Measurements from ENCODE around the gene DHX15. TPM values are rescaled to one million over a fixed set of nuclear protein-coding genes. Genes with fewer than 3 reads are reported as not detected.

The DHX15 gene
- total and polyA plus RNA-seq, 10 of the 15 experiments (the other 5 are each of a cell fraction or from before 2014, with no cell fraction given) = 166 to 269 (median 184) TPM

DNA sequence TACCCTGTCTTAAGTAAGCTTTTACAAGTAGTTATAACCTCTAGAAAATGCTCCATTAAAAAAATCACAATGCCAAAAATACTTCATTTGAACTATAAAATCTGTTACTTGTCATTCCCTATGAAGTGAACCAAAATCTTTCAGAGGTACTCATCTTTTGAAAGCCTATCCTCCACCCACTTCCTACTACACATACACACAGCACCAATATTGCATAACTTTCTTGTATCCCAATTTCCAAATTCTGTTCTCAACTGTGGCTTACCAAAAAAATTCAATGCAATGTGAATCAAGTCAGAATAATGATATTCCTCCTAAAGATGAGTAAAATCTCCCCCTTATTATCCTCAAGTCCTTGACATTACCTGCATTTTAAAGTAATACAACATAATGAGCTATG is 15.9 kb downstream of the DHX15 start:
- ChIA-PET CTCF (interaction anchor here (0.7 to 5.2 kb wide), 6 partner anchors 8 to 17 kb away, joined by 3 to 26 read pairs (median 3); no protein-coding TSS in a partner anchor), SMC1A (ENCODE audit: uncharacterized antibody, unreplicated experiment) (interaction anchor here (1.3 to 2.8 kb wide), 3 partner anchors 9 to 30 kb away, joined by 4 to 23 read pairs (median 6); no protein-coding TSS in a partner anchor), RAD21 (ENCODE audit: unreplicated experiment) (interaction anchor here (1.1 to 1.2 kb wide), 3 partner anchors 8 to 24 kb away, joined by 3 to 6 read pairs (median 4); partner anchors contain the start of gene DHX15), POLR2A (interaction anchor here (0.5 to 2.7 kb wide), 3 partner anchors 11 to 626 kb away, joined by 3 to 7 read pairs (median 5); no protein-coding TSS in a partner anchor)
- Histone ChIP-seq H3K79me2 (ENCODE audit: control insufficient read depth, insufficient read depth, low read length) (peaks cover 91% of the 10 kb centered on the region), H3K4me2 (ENCODE audit: control insufficient read depth, insufficient read depth) (no peak overlapping the region), H3K4me1 (ENCODE audit: control insufficient read depth, insufficient read depth, low read length) (peaks cover 3% of the 10 kb centered on the region), H3K9ac (ENCODE audit: control insufficient read depth, insufficient read depth, low read length) (no peak overlapping the region), H3K4me3 (no peak overlapping the region), H3K27me3 (replicated peaks in 1 of 2; ENCODE audit: control insufficient read depth in 2 of 2, insufficient read depth in 2 of 2, low read length in 1 of 2) (no peaks in the 10 kb centered on the region), H3K27ac (ENCODE audit: control insufficient read depth, insufficient read depth) (no peak overlapping the region), H3K9me3 (replicated peaks; ENCODE audit: control insufficient read depth, insufficient read depth, low read length) (no peaks in the 10 kb centered on the region; the same call in 1 of the 3 replicates), H2AFZ (ENCODE audit: control insufficient read depth, low read depth, low read length) (no peak overlapping the region), H4K20me1 (ENCODE audit: control insufficient read depth, insufficient read depth) (peaks cover 13% of the 10 kb centered on the region), H3K36me3 (ENCODE audit: control insufficient read depth in 2 of 2, insufficient read depth in 2 of 2, low read length in 1 of 2) (peaks cover 2 to 25% of the 10 kb centered on the region in 2 experiments)
- no peak for DNase-seq (ENCODE audit: low read depth, low spot score)
- in situ Hi-C loops (cut with MboI) (loop anchor here (25.0 kb wide), 1 partner anchor 819 kb away; the partner anchor contains the start of gene ANAPC4), intact Hi-C loops (cut with micrococcal nuclease; ENCODE audit: unreplicated experiment) (no loop called here)
- TF ChIP-seq, protein P1, sequence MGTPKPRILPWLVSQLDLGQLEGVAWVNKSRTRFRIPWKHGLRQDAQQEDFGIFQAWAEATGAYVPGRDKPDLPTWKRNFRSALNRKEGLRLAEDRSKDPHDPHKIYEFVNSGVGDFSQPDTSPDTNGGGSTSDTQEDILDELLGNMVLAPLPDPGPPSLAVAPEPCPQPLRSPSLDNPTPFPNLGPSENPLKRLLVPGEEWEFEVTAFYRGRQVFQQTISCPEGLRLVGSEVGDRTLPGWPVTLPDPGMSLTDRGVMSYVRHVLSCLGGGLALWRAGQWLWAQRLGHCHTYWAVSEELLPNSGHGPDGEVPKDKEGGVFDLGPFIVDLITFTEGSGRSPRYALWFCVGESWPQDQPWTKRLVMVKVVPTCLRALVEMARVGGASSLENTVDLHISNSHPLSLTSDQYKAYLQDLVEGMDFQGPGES (IDR thresholded peaks at IDR 0.05) = no peak
- TF ChIP-seq EGR1 (IDR thresholded peaks at IDR 0.05; ENCODE audit: borderline replicate concordance in 1 of 2, low read depth in 2 of 2, low read length in 2 of 2) = no peak
- TF ChIP-seq, protein P2, sequence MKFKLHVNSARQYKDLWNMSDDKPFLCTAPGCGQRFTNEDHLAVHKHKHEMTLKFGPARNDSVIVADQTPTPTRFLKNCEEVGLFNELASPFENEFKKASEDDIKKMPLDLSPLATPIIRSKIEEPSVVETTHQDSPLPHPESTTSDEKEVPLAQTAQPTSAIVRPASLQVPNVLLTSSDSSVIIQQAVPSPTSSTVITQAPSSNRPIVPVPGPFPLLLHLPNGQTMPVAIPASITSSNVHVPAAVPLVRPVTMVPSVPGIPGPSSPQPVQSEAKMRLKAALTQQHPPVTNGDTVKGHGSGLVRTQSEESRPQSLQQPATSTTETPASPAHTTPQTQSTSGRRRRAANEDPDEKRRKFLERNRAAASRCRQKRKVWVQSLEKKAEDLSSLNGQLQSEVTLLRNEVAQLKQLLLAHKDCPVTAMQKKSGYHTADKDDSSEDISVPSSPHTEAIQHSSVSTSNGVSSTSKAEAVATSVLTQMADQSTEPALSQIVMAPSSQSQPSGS (IDR thresholded peaks at IDR 0.05; ENCODE audit: low read length) = no peak
- TF ChIP-seq TCF12 (IDR thresholded peaks at IDR 0.05; ENCODE audit: low read depth, low read length) = no peak
- TF ChIP-seq NFYB (IDR thresholded peaks at IDR 0.05; ENCODE audit: insufficient read depth, low read depth, low read length) = no peak
- TF ChIP-seq, protein P3, sequence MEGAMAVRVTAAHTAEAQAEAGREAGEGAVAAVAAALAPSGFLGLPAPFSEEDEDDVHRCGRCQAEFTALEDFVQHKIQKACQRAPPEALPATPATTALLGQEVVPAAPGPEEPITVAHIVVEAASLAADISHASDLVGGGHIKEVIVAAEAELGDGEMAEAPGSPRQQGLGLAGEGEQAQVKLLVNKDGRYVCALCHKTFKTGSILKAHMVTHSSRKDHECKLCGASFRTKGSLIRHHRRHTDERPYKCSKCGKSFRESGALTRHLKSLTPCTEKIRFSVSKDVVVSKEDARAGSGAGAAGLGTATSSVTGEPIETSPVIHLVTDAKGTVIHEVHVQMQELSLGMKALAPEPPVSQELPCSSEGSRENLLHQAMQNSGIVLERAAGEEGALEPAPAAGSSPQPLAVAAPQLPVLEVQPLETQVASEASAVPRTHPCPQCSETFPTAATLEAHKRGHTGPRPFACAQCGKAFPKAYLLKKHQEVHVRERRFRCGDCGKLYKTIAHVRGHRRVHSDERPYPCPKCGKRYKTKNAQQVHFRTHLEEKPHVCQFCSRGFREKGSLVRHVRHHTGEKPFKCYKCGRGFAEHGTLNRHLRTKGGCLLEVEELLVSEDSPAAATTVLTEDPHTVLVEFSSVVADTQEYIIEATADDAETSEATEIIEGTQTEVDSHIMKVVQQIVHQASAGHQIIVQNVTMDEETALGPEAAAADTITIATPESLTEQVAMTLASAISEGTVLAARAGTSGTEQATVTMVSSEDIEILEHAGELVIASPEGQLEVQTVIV (IDR thresholded peaks at IDR 0.05; ENCODE audit: borderline replicate concordance, partially characterized antibody) = no peak
- TF ChIP-seq GATAD2B (conservative IDR thresholded peaks at IDR 0.05; ENCODE audit: low read depth) = no peak
- no TSS peak for BruUV-seq (replicated peaks)
- ATAC-seq = no peak
- no peak for FAIRE-seq
